Tibial nerve (tissue), 4 donors: Measurements from ENCODE around the gene TRAF7. TPM values are rescaled to one million over a fixed set of nuclear protein-coding genes. Genes with fewer than 3 reads are reported as not detected.

Source experiments
- DNase-seq, 2 donors: peaks; one replicate each; pipeline ENCODE4 v3.0.0-alpha.2; 2019; ENCODE audit warnings: low spot score in 2 of 2
- H3K27ac ChIP-seq, 4 donors: fragments of 200-600 bp; sonication (generic) in 3 of 4; one replicate each; pipeline ENCODE4 v1.5.1; 2017 to 2019; ENCODE audit warnings: mild to moderate bottlenecking in 1 of 4
- H3K27me3 ChIP-seq, 2 donors: fragments of 200-600 bp; sonication (generic) in 1 of 2; one replicate each; pipeline versions ENCODE4 v1.5.1 to v1.6.0; 2017 to 2019
- H3K36me3 ChIP-seq, 3 donors: fragments of 200-600 bp; sonication (generic); one replicate each; pipeline ENCODE4 v1.5.1; 2018 to 2019
- H3K4me1 ChIP-seq, 4 donors: fragments of 200-600 bp; sonication (generic) in 3 of 4; one replicate each; pipeline ENCODE4 v1.5.1; 2017 to 2019
- H3K4me3 ChIP-seq, 4 donors: fragments of 200-600 bp; sonication (generic) in 3 of 4; one replicate each; pipeline ENCODE4 v1.5.1; 2017 to 2019; ENCODE audit warnings: mild to moderate bottlenecking in 1 of 4, moderate library complexity in 1 of 4
- H3K9me3 ChIP-seq, 4 donors: fragments of 200-600 bp; sonication (generic) in 3 of 4; one replicate each; pipeline ENCODE4 v1.5.1; 2017 to 2019
- EP300 ChIP-seq, 2 donors: sonication (generic); formaldehyde crosslinking; IDR thresholded peaks; one replicate each; pipeline ENCODE4 v1.6.1; 2017; ENCODE audit warnings: antibody characterized with exemption in 2 of 2, mild to moderate bottlenecking in 1 of 2
- POLR2A ChIP-seq, 2 donors: fragments of 450-650 bp; IDR thresholded peaks; one replicate each; pipeline ENCODE4 v1.6.1; 2017; ENCODE audit warnings: antibody characterized with exemption in 2 of 2, mild to moderate bottlenecking in 2 of 2, moderate library complexity in 2 of 2
- WGBS, 2 donors: methylation state at CpG; one replicate each; pipeline ENCODE4 v1.1.5; 2018; 5-methylcytosine and 5-hydroxymethylcytosine counted together
- total RNA-seq, 4 donors: library from RNA; depleted of rRNA; stranded (reverse); fragments of >200 nt; gene quantifications; one replicate each; pipeline ENCODE4 v1.1.0, GENCODE V29; 2016
- TF ChIP-seq, protein P1 (sequence below), 5 experiments: fragments of 200-600 bp in 3 of 5; fragments of 450-650 bp in 2 of 5; sonication (generic) in 3 of 5; IDR thresholded peaks; one replicate each; pipeline ENCODE4 v1.5.1; 2016 to 2019; ENCODE audit warnings: antibody characterized with exemption in 5 of 5, mild to moderate bottlenecking in 3 of 5, moderate library complexity in 2 of 5

Gene TRAF7
- total RNA-seq, 4 donors from 2014 or later, result 29.1 to 53.7 (median 38.4) TPM

DNA sequence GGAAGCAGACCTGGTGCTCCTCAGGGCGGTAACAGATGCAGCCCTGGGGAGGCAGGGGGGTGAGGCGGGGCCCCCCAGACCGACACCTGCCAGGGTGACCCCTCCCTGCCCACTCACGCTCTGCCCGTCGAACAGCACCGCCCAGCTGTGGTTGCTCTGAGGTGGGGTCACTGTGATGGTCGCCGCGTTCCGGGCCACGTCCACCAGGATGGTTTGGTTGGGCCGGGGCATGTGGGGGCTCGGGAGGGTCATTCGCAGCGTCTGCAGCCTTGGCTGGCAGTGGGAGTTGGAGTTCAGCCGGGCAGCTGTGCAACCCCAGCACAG lies 54.4 kb downstream of the TRAF7 start:
- Histone ChIP-seq H3K36me3 (peaks cover 0 to 48% (median 14%) of the 10 kb centered on the region in 3 donors), H3K4me3 (no peak overlapping the region), H3K4me1 (peaks cover 0 to 54% (median 29%) of the 10 kb centered on the region in 4 donors), H3K27me3 (no peaks in the 10 kb centered on the region), H3K9me3 (no peaks in the 10 kb centered on the region), H3K27ac (peak overlapping the region in 1 of 4 donors; percentile 36)
- no peak for DNase-seq
- 76 to 89% methylated on average over 7 to 10 of the region's 17 CpGs for WGBS, 2 donors
- TF ChIP-seq, protein P1, sequence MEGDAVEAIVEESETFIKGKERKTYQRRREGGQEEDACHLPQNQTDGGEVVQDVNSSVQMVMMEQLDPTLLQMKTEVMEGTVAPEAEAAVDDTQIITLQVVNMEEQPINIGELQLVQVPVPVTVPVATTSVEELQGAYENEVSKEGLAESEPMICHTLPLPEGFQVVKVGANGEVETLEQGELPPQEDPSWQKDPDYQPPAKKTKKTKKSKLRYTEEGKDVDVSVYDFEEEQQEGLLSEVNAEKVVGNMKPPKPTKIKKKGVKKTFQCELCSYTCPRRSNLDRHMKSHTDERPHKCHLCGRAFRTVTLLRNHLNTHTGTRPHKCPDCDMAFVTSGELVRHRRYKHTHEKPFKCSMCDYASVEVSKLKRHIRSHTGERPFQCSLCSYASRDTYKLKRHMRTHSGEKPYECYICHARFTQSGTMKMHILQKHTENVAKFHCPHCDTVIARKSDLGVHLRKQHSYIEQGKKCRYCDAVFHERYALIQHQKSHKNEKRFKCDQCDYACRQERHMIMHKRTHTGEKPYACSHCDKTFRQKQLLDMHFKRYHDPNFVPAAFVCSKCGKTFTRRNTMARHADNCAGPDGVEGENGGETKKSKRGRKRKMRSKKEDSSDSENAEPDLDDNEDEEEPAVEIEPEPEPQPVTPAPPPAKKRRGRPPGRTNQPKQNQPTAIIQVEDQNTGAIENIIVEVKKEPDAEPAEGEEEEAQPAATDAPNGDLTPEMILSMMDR (IDR thresholded peaks at IDR 0.05), result no peak
- TF ChIP-seq EP300 (IDR thresholded peaks at IDR 0.05), result no peak
- TF ChIP-seq POLR2A (IDR thresholded peaks at IDR 0.05), result no peak

DNA sequence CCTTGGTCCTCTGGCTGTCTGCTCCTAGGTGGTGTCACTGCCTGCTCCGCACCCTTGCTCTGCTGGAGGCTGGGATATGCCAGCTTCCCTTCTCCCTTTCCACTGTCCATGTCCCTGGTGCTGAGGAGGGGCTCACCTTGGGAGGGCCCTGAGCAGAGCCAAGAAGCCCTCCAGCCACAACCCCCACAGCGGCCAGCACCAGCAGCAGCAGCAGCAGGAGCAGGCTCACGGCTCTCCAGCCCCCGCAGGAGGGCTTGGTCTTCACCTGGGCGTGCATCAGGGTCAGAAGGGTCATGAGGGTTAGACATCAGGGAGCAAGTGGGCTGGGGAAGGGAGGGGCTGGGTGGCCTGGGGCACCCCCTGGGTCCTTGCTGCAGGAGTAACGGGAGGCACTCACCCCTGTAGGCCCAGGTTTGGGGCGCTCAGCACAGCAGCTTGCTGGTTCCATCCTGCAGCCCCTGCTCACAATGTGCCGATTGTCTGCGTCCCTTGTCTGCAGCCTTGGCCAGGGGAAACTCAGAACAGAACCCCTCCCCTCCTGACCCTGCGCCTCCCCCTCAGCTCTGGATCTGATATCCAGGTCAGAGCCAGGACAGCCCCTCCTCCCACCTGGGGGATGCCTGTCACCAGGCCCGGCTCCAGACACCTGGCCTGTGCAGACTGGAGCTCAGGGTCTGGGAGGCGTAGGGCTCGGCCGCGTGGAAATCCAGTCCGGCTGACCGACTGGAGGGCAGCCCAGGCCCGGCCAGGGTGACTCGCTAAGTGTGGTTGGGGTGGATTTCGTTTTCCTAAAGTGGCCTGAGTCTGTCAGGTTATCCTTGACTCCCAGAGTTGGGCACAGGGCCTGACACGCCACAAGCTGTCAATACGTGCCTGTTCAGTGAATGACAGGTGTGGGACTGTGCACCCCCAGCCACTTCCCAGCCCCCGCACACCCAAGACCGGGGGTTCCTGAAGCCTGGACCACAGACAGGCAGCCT lies 55.1 kb downstream of the TRAF7 start, which contains the start of gene BRICD5:
BRICD5 (minus strand) TSS at position 478 of the 980 bp plus-strand sequence; CDS start at position 448, 30 bp downstream.
- Histone ChIP-seq H3K27ac (peak within 1 kb of the TSS in 1 of 4 donors; percentile 36), H3K36me3 (peaks cover 0 to 48% (median 14%) of the 10 kb centered on the region in 3 donors), H3K27me3 (no peaks in the 10 kb centered on the region), H3K9me3 (no peaks in the 10 kb centered on the region), H3K4me1 (peaks cover 0 to 59% (median 30%) of the 10 kb centered on the region in 4 donors), H3K4me3 (no peak within 1 kb of the TSS)
- TF ChIP-seq, protein P1 (IDR thresholded peaks at IDR 0.05), result no peak
- no peak for TF ChIP-seq POLR2A (IDR thresholded peaks at IDR 0.05)
- TF ChIP-seq EP300 (IDR thresholded peaks at IDR 0.05), result no peak
- DNase-seq, result no peak
- WGBS, 2 donors, result 53 to 58% methylated on average over 9 to 11 of the region's 24 CpGs

DNA sequence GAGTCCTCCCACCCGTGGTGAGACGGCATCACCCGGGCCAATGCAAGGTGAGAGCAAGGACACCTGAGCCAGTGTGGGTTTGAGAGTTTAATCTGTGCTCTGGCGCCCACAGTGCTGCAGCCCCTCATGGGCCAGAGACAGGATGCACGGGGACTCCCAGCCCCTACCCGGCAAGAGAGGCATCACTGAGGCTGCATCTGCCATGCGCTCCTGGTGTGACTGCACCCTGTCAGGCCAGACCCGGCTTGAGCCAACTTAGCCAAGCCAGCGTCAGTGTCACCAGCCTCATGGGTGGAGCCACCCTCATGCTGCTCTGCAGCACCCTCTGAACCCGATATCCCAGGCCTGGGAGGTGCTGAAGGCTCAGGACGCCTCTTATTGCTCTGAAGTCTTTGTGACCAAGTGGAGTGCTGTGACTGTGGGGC lies 56.4 kb downstream of the TRAF7 start:
- Histone ChIP-seq H3K27me3 (no peaks in the 10 kb centered on the region), H3K27ac (no peak overlapping the region), H3K4me1 (peaks cover 0 to 47% (median 22%) of the 10 kb centered on the region in 4 donors), H3K9me3 (no peaks in the 10 kb centered on the region), H3K4me3 (no peak overlapping the region), H3K36me3 (peaks cover 0 to 42% (median 14%) of the 10 kb centered on the region in 3 donors)
- no peak for DNase-seq
- 78 to 87% methylated on average over 5 to 11 of the region's 11 CpGs for WGBS, 2 donors
- TF ChIP-seq POLR2A (IDR thresholded peaks at IDR 0.05), result no peak
- TF ChIP-seq EP300 (IDR thresholded peaks at IDR 0.05), result no peak
- TF ChIP-seq, protein P1 (IDR thresholded peaks at IDR 0.05), result no peak

DNA sequence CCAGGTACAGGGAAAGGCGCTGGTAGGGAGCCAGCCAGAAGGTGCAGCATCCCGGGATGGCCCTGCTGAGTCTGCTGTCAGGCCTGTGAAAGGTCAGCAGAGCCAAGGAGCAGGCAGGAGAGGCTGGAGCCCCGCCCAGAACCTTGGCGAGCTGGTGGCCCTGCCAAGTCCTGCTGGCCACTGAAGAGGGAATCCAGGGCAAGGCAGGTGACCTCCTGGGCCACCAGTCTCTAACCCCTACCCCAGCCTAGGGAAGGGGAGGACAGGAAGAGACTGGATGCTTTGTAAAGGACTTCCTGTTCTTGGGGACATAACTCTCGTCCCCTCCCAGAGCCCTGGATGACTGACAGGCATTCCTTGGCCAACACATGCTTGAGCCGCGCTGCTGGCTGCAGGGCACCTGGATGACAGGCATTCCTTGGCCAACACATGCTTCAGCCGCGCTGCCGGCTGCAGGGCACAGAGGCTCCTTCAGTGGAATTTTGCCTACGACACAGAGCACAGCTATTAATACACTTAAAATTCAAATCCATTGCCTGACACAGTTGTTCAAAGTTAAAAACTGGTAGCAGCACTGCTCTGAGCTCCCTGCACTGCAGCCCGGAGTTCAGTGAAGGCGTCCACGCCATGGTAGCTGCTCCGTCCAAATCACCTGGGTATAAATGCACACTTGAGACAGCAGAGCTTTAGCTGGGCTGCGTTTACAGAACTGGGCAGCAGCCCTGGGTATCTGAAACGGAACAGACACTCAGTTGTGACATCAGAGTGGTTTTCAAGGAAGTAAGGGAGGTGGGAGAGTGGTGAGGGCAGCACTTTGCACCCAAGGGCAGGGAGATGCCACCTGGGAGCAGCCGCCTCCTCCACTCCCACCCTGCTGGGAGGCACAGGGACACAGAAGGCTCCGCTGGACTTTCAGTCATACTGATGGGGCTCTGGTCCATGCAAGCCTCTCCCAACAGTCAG lies 57.1 kb downstream of the TRAF7 start:
- WGBS, 2 donors, result 66 to 79% methylated on average over 17 of the region's 19 CpGs
- TF ChIP-seq, protein P1 (IDR thresholded peaks at IDR 0.05), result no peak
- TF ChIP-seq POLR2A (IDR thresholded peaks at IDR 0.05) (no peak), EP300 (IDR thresholded peaks at IDR 0.05) (no peak)
- H3K27me3 ChIP-seq, result no peaks in the 10 kb centered on the region
- peaks cover 0 to 35% (median 14%) of the 10 kb centered on the region in 3 donors for H3K36me3 ChIP-seq
- peak overlapping the region in 1 of 4 donors; percentile 96 for H3K4me3 ChIP-seq
- H3K4me1 ChIP-seq, result peaks cover 0 to 40% (median 22%) of the 10 kb centered on the region in 4 donors
- DNase-seq, result no peak
- no peak overlapping the region for H3K27ac ChIP-seq
- no peaks in the 10 kb centered on the region for H3K9me3 ChIP-seq
